ENCODE results near the gene OR6B2.
A peak's percentile ranks its signal among the peaks of the same experiment; 100 is the strongest.

The OR6B2 gene

DNA sequence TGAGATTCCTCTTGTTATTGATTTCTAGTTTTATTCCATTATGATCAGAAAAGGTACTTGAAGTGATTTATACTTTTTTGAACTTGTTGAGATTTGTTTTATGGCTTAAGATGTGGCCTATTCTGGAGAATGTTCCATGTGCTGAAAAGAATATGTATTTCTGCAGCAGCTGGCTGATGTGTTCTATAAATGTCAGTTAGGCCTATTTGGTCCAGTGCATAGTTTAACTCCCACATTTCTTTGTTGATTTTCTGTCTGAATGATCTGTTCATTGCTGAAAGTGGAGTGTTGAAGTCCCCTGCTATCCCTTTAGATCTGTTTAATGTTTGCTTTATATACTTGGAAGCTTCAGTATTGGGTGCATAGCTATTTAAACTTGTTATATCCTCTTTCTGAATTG lies 7.1 kb upstream of the OR6B2 start:
- DNase-seq: no peak

DNA sequence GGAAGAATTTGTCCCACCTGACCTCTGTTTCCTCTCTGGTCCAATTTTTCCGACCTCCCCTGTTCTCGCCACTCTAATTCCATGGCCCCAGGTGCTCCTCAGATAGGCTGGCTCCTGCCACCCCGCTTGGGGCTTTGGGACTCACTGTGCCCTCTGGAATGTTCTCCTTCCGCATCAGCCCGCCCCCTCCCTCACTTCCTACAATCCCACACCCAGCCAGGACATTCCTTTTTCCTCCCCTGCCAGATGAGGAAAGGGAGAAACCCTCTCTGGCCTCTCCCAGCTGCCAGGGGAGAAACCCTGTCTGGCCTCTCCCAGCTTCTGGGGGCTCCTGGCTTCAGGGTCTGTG lies 3.1 kb upstream of the OR6B2 start:
- no peak for DNase-seq

DNA sequence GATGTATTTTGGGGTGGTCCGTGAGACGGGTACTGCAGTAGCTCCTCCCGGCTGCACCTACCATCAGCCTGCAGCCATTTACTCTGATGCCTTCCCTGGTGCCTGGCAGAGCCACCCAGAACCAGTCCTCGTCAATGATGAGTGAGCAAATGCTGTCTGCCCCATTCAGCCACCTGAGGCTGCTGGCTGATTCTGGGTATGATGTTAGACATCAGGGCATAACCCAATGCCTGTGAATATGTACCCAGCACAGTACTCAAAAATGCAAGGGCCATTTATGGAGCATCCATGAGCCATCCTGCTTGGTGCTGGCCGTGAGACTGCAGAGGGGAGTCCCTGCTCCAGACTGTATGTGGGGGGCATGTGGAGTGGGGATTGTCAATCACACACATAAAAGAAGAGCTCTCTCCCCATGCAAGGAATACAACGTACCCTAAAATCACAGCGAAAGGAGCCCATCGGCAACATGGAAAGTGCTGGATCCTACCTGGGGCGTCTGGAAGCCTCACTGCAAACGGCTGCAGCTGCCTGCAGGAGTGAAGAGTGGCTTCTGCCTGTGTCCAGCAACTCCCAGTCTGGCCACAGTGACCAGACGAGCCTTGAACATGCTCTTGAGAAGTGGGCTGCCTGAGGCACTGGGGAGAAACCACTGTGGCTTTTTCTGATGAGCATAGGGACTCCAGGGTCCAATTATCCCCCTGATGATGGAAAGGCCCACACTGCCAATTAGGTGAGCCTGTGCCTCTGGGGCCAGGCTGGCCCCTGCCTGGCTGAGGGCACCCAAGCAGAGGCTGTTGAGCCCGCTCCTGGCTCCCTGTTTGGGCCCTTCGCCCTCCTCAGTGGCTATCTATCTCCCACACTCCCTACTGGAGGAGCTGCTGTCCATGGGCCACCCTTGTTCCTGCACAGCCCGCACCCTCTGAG lies 2.4 kb upstream of the OR6B2 start:
- DNase-seq: no peak

DNA sequence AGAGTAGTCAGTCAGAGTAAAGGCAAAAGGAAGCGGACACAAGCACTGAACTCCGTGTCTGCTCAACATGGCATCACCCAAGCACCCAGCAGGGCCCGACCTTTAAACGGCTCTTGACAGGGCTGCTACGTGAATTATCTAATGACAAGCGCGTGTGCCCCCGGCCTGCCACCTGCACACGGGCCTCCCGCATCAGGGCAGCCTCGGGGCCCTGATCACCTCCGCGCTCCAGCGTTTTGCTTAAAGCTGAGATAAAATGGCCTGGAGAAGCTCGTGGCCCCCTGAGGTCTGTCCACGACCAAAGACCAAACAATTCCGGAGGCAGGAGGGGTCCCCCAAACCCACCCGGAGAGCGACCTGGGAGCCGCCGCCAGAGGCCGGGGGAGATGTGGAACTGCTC lies 5.5 kb downstream of the OR6B2 start:
- no peak for DNase-seq

DNA sequence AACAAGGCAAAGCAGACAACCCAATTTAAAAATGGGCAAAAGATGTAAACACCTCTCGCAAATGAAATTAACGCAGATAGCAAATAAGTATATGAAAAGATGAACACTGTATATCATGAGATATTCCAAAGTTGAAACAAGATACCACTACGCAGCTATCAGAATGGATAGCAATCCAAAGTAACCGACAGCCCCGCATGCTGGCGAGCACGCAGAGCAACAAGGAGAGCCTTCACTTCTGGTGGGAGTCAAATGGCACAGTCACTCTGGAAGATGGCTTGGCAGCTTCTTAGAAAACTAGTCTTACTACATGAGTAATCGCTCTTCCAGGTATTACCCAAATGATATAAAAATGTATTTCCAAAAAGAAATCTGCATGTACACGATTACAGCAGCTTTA lies 6.4 kb downstream of the OR6B2 start:
- DNase-seq: no peak

DNA sequence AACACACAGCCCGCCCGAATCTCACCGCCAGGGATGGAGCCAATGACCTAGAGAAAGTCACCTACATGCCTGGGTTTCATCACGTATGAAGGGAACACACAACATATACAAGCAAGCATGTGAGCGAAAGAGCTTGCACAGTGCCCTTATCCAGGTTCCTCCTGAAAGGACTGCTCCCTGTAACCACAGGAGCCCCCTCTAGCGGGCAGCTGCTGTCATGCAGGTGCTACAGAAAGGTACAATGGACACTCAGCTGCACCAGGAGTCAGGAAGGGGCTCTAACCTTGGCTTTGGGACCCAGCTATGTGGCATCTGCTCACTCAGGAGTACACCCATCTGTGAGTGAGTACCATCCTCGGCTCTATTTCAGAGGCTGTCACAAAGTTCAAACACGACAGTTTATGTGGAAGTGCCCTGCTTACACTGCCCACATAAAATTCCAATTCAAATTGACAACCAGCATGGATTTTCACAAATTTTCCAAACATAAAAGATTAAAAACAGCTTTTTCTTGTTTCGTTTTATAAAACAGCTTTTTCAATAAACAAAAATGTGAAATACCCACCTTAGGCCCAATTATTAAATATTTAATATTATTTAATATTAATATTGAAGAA lies 8.6 kb downstream of the OR6B2 start:
- peak; percentile 73 for DNase-seq

DNA sequence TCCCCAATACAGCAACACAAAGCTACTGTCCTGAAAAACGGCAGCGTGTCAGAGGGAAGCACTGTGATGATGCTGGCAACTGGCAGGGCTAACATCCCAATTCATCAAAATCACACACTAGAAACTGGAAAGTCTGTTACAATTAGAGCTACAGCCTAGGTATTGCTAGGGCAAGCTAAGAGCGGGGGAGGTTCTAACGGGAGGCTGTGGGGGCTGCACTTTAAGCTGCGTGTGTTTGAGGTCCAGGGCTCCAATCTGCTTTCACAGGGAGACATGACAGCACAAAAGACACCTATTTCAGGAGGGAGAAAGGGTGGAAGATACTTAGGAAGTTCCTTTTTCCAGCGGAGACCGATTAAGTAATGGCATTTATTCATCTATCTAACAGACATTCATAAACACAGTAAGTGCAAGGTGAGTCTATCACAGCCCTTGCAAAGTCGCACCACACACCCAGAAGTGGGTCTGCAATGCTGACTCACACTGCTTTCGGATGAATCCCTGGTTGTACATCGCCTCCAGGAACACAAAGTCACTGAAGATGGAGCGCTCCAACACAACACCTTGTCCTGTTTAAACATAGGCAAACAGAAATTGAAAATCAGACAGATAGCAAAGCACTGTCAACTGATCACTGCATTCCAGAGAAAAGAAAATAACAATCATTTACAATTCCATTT lies 12.0 kb downstream of the OR6B2 start:
- no peak for DNase-seq

DNA sequence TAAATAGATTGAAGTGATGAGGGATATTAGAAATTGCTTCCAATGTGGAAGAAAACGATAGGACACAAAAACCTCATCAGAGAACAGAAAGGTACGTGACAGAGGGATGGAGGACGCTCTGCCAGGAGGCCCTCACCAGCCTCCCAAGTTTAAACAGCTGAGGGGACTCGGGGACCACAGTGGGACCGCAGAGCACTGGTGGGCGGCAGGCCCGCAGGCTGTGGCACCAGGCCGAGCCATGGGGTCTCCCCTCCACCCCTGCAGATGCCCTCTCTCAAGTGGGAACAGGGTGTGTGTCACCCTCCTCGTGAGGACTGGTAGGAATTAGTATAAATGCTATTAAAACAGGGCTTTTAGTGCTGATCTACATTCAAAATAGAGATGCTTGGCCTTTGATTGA lies 15.9 kb downstream of the OR6B2 start:
- no peak for DNase-seq

DNA sequence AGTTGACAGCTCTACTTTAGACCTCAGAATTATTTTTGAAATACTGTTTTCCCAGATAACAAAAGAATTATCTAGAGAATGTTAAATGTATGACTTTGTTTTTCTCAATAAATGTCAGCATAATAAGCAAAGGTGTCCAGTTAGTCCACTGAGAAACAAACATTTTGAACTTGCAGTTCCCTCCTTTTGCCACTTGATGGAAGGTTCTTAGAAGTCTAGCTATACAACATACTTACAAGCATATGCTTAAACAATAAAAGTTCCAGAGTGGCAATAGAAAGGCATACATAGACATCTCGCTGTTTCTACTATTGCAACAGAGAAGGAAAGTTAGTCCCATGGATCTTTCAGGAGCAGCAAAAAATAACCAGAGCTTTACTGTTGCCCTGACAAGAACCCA lies 16.9 kb downstream of the OR6B2 start:
- DNase-seq: no peak

DNA sequence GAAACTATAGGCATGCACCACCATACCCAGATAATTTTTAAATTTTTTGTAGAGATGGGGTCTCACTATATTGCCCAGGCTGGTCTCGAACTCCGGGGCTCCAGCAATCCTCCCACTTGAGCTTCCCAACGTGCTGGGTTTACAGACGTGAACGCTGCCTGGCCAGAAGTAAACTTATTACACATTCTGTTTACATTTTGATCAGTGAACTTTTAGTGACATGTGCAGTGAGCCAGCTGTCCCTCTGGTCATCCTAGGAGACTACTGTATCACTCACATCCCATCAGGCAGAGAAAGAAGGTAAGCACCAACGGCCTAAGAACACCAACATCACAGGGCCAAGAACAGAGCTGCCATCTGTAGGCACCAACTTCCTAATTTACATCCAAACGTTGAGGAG lies 27.2 kb downstream of the OR6B2 start:
- DNase-seq: no peak

DNA sequence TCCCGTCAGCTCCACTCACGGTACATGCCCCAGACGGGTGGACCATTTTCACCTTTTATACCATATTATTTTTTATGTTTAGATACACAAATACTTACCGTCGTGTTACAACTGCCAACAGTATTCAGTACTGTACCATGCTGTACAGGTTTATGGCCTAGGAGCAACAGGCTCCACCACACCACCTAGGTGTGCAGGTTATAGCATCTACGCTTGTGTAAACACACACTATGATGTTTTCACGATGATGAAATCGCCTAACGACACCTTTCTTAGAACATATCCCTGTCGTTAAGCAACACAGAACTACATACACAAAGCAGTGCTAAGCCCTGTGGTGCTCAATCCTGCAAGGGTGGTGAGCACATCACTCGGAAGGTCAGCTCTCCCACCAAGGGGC lies 29.6 kb downstream of the OR6B2 start:
- no peak for DNase-seq

DNA sequence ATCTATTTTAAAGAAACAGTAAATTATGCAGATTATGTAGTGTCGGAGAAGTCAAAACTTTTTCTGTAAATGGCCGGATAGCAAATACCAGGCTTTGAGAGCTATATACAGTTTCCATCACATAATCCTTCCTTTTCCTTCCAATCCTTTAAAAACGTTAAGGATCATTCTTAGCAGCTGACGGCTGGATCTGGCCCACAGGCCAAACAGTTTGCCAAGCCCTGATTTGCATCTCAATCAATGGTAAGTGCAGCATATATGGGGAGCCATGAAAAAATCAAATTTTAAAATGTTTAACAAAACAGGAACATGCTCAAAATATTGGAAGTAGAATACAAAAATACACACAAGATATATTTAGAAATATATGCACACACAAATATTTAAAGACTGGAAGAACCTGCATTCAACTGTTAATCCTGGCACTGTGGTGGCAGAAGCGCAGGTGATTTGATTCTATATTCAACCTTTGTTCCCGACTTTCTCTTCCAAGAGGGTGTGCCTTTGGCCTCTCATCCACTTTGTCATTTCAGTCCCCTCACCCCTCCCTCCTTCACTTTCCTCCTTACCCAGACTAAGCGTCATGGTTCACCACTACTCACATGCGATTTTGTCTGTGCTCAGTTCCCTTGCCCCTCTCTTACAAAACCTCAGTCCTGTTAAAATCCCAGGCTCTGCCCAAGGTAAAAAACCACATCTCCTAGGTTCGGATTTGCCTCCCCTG lies 32.4 kb downstream of the OR6B2 start:
- DNase-seq: no peak

DNA sequence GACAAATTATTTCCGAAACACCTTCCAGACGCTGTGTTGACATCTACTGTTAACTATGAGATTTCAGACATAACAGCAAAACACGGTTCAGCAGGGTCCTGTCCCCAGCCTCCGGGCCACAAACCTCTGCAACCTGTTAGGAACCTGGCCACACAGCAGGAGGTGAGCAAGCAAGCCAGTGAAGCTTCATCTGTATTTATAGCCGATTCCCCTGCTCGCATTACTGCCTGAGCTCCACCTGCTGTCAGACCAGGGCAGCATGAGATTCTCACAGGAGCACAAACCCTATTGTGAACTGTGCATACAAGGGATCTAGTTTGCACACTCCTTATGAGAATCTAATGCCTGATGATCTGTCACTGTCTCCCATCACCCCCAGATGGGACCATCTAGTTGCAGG lies 36.1 kb downstream of the OR6B2 start:
- no peak for DNase-seq

DNA sequence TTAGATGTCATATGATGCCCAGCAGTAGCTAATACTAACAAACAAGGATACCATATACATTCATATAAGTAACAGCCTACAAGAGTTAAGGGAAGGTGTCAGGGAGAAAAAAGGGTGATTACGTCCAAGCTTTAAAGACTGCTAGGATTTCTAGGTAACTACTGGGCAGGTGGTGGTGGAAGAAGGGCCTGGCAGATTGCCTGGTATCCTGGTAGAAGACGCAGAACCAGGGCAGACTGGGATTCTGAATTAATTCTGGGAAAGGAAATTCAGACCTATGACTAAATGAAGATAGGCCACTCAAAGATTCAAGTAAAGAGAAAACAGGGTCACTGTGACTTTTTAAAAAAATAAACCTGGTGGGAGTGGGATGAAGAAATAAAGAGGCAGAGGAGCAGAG lies 36.9 kb downstream of the OR6B2 start:
- no peak for DNase-seq

DNA sequence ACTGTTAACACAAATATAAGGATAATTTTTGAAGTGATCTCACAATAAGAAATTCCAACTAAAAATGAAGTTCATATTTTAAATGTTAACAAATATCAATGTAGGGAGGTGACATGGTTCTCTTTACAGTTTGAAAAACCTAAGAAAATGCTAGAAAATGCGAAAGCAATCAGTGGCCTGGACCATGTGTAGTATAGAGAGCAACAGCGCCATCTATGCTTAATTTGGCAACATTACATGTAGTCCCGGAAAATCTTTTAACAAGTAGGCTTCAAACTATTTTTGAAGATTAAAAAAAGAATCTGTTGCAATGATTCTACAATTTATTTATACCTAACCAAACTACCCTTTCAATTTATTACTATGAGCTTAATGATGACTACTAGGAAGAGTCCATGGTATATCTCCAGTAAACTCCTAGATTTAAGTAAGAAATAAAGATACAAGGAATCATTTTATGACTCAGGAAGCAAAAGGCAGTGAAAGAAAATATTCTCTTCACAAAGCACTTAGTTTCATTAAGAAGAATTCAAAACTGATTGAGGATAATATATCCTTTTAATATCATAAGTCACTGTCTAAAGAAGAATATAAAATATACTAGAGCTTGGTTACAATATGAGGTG lies 38.4 kb downstream of the OR6B2 start:
- peak; percentile 18 for DNase-seq

DNA sequence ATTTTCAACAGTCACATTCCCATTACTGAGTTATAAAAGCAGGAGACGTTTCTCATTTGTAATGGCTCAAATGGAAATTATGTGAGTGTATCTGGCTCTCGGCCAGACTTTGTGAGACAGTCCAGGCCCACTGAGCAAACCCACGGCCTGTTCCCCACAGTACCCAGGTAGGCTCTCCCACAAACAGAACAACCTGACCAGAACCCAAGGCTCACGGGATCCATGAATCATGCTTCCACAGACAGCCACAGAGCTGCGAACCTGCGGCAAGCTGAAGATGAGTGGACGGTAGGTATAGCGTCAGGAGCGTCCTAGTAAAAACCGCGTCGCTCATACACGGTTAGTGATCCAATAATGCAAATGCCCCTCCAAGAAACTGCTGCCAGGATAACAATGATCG lies 39.3 kb downstream of the OR6B2 start:
- DNase-seq: no peak

DNA sequence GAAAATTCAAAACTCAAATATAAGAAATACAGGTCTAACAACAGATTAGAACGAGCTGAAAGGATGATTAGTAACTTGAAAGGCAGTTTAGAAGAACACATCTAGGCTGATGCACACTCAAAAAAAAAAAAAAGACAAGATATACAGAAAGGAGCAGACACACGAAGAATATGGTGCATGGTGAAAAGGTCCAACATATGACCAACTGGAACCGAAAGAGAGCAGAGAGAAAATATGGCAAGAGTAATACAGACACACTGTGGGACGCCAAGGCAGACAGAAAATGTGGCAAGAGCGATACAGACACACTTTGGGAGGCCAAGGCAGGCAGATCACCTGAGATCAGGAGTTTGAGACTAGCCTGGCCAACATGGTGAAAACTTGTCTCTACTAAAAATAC lies 44.9 kb downstream of the OR6B2 start:
- no peak for DNase-seq

DNA sequence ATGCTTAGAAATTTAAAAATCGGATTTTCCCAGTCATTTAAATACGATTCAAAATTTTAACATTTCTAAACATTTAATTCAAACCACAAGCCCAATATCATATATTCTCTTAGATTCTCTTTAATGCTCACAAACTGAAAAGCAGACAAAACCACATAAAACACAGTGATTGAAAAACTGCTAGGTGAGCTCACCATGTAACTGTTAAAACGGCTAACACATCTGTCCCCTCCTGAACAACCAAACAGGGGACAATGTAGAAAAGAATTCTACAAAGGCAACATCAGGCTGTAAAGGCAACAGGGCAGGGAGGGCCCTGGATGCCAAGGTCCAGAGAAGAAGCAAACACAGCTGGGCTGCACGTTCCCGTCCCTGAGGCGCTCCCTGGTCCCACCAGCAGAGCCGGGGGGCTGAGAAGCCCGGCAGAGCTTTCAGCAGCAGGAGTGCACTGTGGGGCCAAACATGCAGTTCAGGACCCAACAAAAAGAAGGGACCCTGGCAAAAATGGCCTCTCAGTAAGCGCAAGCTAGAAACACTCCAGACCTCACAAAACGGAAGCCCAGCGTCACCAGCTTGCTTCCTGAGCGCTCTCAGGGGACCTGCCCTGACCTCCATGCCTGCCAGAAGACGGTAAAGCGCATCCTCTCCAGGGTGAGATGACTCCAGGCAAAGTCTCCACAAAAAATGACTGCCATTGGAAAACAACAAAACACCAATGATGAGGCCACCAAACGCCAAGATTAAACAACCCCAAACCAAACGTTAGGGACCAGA lies 45.6 kb downstream of the OR6B2 start:
- DNase-seq: no peak

DNA sequence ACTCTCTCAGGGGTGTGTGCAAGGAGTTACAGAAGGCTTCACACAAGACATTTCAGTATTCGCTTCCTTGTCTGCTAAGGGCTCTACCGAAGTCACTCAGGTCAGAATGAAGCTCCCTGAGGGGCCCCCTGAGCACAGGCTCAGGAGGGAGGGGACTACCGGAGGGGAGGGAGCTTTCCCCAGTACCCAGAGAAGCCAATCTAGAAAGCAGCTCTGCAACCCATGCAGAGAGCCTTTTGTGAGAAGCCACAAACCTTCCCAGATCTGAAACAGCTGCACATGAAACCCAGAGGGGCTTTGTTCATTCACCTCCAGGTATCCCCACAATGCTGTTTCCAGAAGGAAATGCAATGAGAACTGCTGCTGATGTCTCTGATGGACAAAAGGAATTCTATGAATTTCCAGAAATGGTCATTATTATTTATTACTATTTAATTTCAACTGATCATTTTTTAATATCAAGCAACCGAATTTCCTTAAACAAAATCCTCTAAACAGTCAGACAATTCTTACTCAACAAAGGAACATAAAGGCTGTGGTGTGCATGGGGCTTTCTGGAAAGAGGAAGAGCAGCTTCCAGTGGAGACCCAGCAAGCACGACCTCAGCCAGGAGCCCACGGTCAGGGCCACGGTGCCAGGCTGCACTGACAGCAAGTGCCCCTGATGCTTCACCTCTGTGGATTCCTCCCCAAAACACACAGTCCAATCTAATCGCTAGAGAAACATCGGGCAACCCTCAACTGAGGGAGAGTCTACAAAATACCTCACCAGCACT lies 47.0 kb downstream of the OR6B2 start:
- no peak for DNase-seq
